ENCODE measurements around the gene GTSE1. TPM values are rescaled to one million over a fixed set of nuclear protein-coding genes. Genes with fewer than 3 reads are reported as not detected.

The GTSE1 gene
- total and polyA plus RNA-seq, 2 of the 13 experiments (the other 11 are each of a cell fraction or from before 2014, with no cell fraction given) = 10.7 to 13.5 TPM

- TF ChIP-seq ZBTB2 (CRISPR knock-in tag; IDR thresholded peaks at IDR 0.05; ENCODE audit: low read depth) (no peak), IRF1 (CRISPR knock-in tag; IDR thresholded peaks at IDR 0.05; ENCODE audit: low read depth) (no peak), ZMYM3 (CRISPR knock-in tag; IDR thresholded peaks at IDR 0.05) (peak; percentile 48; the same call in 1 of the 2 replicates), ZNF530 (CRISPR knock-in tag; IDR thresholded peaks at IDR 0.05; ENCODE audit: low read depth) (no peak), ZNF253 (CRISPR knock-in tag; IDR thresholded peaks at IDR 0.05; ENCODE audit: borderline replicate concordance) (no peak), THAP9 (CRISPR knock-in tag; IDR thresholded peaks at IDR 0.05; ENCODE audit: borderline replicate concordance) (peak; percentile 66; the same call in 1 of the 2 replicates), KDM5B (CRISPR knock-in tag; IDR thresholded peaks at IDR 0.05; ENCODE audit: borderline replicate concordance) (peak; percentile 61; the same call in 1 of the 2 replicates), XBP1 (CRISPR knock-in tag; IDR thresholded peaks at IDR 0.05) (no peak), ZNF44 (CRISPR knock-in tag; IDR thresholded peaks at IDR 0.05) (0 out of 2 replicates have a peak, but pooled peaks have one; percentile 35), FOXP4 (CRISPR knock-in tag; IDR thresholded peaks at IDR 0.05) (peak; percentile 79), ZC3H13 (CRISPR knock-in tag; IDR thresholded peaks at IDR 0.05) (no peak), ZBTB8A (CRISPR knock-in tag; IDR thresholded peaks at IDR 0.05; ENCODE audit: borderline replicate concordance, low read depth) (peak; percentile 57; the same call in 1 of the 2 replicates), ZNF761 (CRISPR knock-in tag; conservative IDR thresholded peaks at IDR 0.05) (peak; percentile 70; the same call in 1 of the 2 replicates), PHF21A (CRISPR knock-in tag; IDR thresholded peaks at IDR 0.05) (peak; percentile 98), ZNF136 (CRISPR knock-in tag; IDR thresholded peaks at IDR 0.05; ENCODE audit: low read depth) (no peak), SETDB1 (CRISPR knock-in tag; IDR thresholded peaks at IDR 0.05; ENCODE audit: borderline replicate concordance) (no peak), SOX5 (CRISPR knock-in tag; IDR thresholded peaks at IDR 0.05; ENCODE audit: borderline replicate concordance) (peak; percentile 83), MAF1 (CRISPR knock-in tag; IDR thresholded peaks at IDR 0.05; ENCODE audit: borderline replicate concordance) (no peak), ZNF234 (CRISPR knock-in tag; conservative IDR thresholded peaks at IDR 0.05) (no peak), KDM5A (IDR thresholded peaks at IDR 0.05; ENCODE audit: borderline replicate concordance, low read length) (0 out of 2 replicates have a peak, but pooled peaks have one; percentile 24), MATR3 (CRISPR knock-in tag; IDR thresholded peaks at IDR 0.05) (no peak), MTA3 (CRISPR knock-in tag; IDR thresholded peaks at IDR 0.05) (no peak)
These were observed 81.1 kb downstream of the GTSE1 start (continued) for GRCh38 chr22:46377525-46378425.

Measured in HepG2 (cell line).